BE2C (cell line): ENCODE data around the gene GABRE.

Experiments used
- DNase-seq: peaks from one replicate; pipeline ENCODE4 v3.0.0-alpha.2; 2020
- H3K27me3 ChIP-seq: fragments of 250-450 bp; sonication (Bioruptor Pico); 2 replicates; pipeline ENCODE4 v1.5.1; 2020; ENCODE audit warnings: mild to moderate bottlenecking
- H3K36me3 ChIP-seq: fragments of 250-450 bp; sonication (Bioruptor Pico); 2 replicates; pipeline ENCODE4 v1.5.1; 2020; ENCODE audit warnings: mild to moderate bottlenecking
- H3K4me1 ChIP-seq: fragments of 250-450 bp; sonication (Bioruptor Pico); 2 replicates; pipeline ENCODE4 v1.5.1; 2020
- H3K4me3 ChIP-seq: 2 replicates; pipeline ENCODE4 v1.5.1; 2011; ENCODE audit warnings: low read depth, low read length
- H3K9me3 ChIP-seq: fragments of 250-450 bp; sonication (Bioruptor Pico); 2 replicates; pipeline ENCODE4 v1.5.1; 2020
- TF ChIP-seq, protein P1 (sequence below): IDR thresholded peaks from 2 replicates; pipeline ENCODE4 v1.5.1; 2012; ENCODE audit warnings: mild to moderate bottlenecking, low read depth, low read length

GABRE gene

DNA sequence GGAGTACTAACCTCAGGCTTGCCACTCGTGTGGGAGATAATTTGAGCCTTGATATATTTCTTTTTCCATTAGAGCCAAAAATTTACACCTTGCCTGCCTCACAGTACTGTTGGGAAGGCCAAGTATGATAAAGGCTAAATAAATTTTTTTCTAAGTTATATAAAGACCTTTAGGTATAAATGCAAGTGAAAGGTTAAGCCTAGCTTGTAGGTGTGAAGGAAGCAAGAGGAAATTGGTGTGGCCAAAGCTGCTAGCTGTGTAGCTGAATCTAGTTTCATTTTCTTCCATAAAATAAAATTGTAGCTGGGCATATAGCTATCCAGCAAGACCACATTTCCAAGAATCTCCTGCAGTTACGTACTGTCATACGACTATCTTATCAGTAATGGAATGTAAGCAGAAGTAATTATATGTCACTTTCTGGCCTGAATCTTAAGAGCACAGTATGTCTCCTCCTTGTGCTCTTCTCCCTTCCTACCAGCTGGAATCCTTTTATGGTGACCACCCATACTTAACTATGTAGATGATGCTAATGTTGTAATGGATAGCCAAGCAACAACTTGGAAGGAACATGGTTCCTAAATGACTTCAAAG, 14.3 kb upstream of the GABRE start:
- Histone ChIP-seq H3K4me3 (no peak overlapping the region), H3K4me1 (no peaks in the 10 kb centered on the region), H3K9me3 (no peaks in the 10 kb centered on the region), H3K27me3 (no peaks in the 10 kb centered on the region), H3K36me3 (no peaks in the 10 kb centered on the region)
- no peak for DNase-seq
- TF ChIP-seq, protein P1, sequence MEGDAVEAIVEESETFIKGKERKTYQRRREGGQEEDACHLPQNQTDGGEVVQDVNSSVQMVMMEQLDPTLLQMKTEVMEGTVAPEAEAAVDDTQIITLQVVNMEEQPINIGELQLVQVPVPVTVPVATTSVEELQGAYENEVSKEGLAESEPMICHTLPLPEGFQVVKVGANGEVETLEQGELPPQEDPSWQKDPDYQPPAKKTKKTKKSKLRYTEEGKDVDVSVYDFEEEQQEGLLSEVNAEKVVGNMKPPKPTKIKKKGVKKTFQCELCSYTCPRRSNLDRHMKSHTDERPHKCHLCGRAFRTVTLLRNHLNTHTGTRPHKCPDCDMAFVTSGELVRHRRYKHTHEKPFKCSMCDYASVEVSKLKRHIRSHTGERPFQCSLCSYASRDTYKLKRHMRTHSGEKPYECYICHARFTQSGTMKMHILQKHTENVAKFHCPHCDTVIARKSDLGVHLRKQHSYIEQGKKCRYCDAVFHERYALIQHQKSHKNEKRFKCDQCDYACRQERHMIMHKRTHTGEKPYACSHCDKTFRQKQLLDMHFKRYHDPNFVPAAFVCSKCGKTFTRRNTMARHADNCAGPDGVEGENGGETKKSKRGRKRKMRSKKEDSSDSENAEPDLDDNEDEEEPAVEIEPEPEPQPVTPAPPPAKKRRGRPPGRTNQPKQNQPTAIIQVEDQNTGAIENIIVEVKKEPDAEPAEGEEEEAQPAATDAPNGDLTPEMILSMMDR, result no peak

DNA sequence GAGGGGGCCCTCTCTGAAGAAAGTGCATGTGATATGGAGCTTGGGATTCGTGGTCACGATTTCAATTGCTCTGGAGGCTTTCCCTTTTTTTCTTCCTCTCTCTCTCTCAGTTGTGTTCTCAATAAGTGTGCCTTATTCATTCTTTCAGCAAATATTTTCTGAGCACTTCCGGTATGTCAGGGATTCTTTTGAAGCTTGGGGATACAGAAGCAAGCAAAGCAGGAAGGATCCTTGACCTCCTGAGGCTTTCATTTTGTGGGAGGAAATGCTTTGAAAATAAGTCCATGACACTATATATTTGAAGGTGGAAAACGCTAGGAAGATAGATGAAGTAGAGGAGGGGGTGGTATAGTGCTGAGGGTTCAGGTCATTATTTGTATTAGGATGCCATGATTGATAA, 12.6 kb upstream of the GABRE start:
- Histone ChIP-seq H3K4me3 (no peak overlapping the region), H3K9me3 (no peaks in the 10 kb centered on the region), H3K4me1 (no peaks in the 10 kb centered on the region), H3K27me3 (no peaks in the 10 kb centered on the region), H3K36me3 (no peaks in the 10 kb centered on the region)
- TF ChIP-seq, protein P1, result no peak
- DNase-seq, result no peak

DNA sequence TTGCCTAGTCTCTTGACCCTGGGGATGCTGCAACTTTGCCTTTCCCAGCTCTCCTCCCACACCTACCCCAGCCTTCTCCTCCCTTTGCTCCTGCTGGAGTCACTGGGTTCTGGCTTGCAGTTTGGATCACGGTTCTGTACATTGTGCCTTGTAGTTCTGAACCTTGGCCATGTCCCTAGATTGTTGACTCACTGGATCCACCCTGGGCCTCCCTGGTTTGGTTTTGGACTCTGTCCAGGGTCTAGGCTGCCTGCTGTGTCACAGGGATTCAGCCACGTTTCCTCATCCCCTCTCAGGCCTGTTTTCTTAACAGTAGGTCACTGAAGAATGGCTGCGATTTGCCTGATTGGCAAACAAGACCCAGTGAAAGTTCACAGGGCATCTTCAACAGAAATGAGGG, 11.5 kb upstream of the GABRE start:
- H3K4me1 ChIP-seq, result no peaks in the 10 kb centered on the region
- H3K4me3 ChIP-seq, result no peak overlapping the region
- H3K9me3 ChIP-seq, result no peaks in the 10 kb centered on the region
- H3K36me3 ChIP-seq, result no peaks in the 10 kb centered on the region
- DNase-seq, result no peak
- H3K27me3 ChIP-seq, result no peaks in the 10 kb centered on the region
- TF ChIP-seq, protein P1, result no peak

DNA sequence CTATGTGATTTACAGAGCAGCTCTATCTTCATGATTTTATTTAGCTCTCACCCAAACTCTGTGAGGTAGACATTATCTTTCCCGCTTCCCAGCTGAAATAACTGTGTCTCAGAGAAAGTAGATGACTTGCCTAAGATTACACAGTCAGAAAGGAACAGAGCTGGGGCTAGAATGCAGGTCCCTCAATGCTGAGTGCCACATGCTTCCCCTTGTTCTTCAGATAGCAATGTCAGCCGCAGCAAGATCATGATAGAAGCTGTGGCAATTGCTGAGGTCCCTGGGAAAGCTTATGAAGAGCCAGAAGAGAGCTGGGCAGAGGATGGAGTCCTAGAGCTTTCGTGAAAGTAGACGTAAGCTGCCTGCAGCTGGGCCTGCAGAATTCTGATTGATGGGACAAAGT, 11.1 kb upstream of the GABRE start:
- no peak for DNase-seq
- no peaks in the 10 kb centered on the region for H3K4me1 ChIP-seq

DNA sequence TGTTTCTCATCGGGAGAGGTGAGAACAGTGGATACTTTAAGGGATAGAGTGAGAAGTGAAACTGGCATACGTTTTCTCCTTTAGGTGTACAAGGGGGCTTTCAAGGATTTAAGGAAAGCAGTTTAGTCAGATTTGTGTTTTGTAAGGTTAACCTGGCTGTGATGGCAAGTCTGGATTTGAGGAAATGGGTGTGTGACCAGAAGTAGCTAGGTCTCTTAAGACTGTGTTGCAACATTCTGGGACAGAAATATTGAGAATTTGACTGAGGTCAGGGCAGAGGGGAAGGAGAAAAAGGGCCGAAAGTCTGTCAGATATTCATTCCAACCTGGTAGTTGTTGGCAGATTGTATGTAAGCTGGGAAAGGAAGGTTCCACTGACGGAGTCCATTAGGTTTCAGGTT, 10.4 kb upstream of the GABRE start:
- DNase-seq, result no peak
- Histone ChIP-seq H3K27me3 (no peaks in the 10 kb centered on the region), H3K4me3 (no peak overlapping the region), H3K4me1 (no peaks in the 10 kb centered on the region), H3K9me3 (no peaks in the 10 kb centered on the region), H3K36me3 (no peaks in the 10 kb centered on the region)
- TF ChIP-seq, protein P1, result no peak

More for the DNA sequence above, 11.1 kb upstream of the GABRE start:
- no peaks in the 10 kb centered on the region for H3K27me3 ChIP-seq
- no peaks in the 10 kb centered on the region for H3K36me3 ChIP-seq
- H3K4me3 ChIP-seq, result no peak overlapping the region
- TF ChIP-seq, protein P1, result no peak
- no peaks in the 10 kb centered on the region for H3K9me3 ChIP-seq

DNA sequence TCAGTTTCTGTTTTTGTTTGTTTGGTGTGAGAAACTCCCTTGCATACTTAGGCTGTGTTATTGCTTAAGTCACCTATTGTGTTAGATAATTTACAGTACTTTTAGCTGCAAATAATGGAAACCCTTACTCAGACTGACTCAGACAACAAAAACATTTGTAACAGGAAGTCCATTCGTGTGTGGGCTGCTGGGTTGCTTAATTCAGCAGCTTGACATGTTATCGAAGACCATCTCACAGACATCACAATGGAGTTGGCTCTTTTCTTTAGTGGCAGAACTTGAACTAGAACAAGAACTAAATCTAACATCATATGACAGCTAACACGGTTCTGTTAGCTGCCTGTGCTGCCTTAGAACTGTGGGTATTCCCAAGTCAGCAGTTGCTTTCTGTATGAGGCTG, 9.9 kb upstream of the GABRE start:
- H3K27me3 ChIP-seq, result no peaks in the 10 kb centered on the region
- H3K9me3 ChIP-seq, result no peaks in the 10 kb centered on the region
- no peaks in the 10 kb centered on the region for H3K4me1 ChIP-seq
- DNase-seq, result no peak
- H3K4me3 ChIP-seq, result no peak overlapping the region
- H3K36me3 ChIP-seq, result no peaks in the 10 kb centered on the region
- TF ChIP-seq, protein P1, result no peak
